Measurements from ENCODE around the gene VPS72. TPM values are rescaled to one million over a fixed set of nuclear protein-coding genes. Genes with fewer than 3 reads are reported as not detected.

Gene VPS72
- polyA plus RNA-seq, 1 donor (not counting 4 experiments of a cell fraction or from before 2014, with no cell fraction given) = 69.9 TPM

DNA sequence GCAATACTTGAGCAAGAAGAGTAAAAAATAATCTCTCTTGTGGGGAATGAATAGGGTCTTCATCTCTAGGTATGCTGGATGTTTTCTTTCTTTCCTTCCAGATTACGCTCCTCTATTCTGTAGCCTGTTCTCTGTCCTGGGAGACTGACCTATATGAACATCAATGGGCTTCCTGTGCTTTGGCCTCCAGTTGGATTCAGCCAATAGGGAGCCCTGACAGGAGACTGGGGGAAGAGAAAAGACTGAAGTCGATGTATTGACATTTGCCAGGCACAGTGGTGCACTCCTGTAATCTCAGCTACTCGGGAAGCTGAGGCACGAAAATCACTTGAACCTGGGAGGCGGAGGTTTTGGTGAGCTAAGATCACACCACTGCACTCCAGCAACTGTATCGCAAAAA, 61.2 kb downstream of the VPS72 start:
- FAIRE-seq = no peak
- dilution Hi-C loops (cut with MboI; ENCODE audit: extremely low pct_ligation_motif_present, low sequenced_read_pairs) = no loop called here
- H3K27me3 ChIP-seq (ENCODE audit: control insufficient read depth, extremely low read depth, insufficient read depth, low read length) = peaks cover 21% of the 10 kb centered on the region
- H3K9me1 ChIP-seq (ENCODE audit: control insufficient read depth, extremely low read depth, insufficient read depth, low read length) = no peaks in the 10 kb centered on the region
- no peak overlapping the region for H3K4me2 ChIP-seq (ENCODE audit: control insufficient read depth, extremely low read depth, insufficient read depth, low read depth, low read length)
- H3K9ac ChIP-seq (ENCODE audit: control insufficient read depth, extremely low read depth, insufficient read depth, low read length) = no peak overlapping the region
- H2AFZ ChIP-seq (ENCODE audit: control insufficient read depth, low read length) = no peak overlapping the region
- DNase-seq (ENCODE audit: low read depth, low spot score) = no peak
- no peaks in the 10 kb centered on the region for H3K79me2 ChIP-seq (ENCODE audit: control insufficient read depth, insufficient read depth, low read length)
- no peaks in the 10 kb centered on the region for H3K9me3 ChIP-seq (ENCODE audit: control insufficient read depth, low read depth, low read length)
- H3K4me3 ChIP-seq (ENCODE audit: control insufficient read depth in 2 of 3, extremely low read depth in 1 of 3, insufficient read depth in 2 of 3, low read depth in 1 of 3, low read length in 3 of 3) = no peak overlapping the region
- H3K36me3 ChIP-seq (ENCODE audit: control insufficient read depth in 2 of 2, extremely low read depth in 1 of 2, insufficient read depth in 2 of 2, low read length in 2 of 2) = no peaks in the 10 kb centered on the region
- H4K20me1 ChIP-seq (ENCODE audit: control insufficient read depth, extremely low read depth, insufficient read depth, low read length) = no peaks in the 10 kb centered on the region
- H3K4me1 ChIP-seq (ENCODE audit: control insufficient read depth, extremely low read depth, insufficient read depth, low read length) = peaks cover 10% of the 10 kb centered on the region
- H3K27ac ChIP-seq (ENCODE audit: control insufficient read depth, insufficient read depth, low read length) = no peak overlapping the region
- TF ChIP-seq, protein P1, sequence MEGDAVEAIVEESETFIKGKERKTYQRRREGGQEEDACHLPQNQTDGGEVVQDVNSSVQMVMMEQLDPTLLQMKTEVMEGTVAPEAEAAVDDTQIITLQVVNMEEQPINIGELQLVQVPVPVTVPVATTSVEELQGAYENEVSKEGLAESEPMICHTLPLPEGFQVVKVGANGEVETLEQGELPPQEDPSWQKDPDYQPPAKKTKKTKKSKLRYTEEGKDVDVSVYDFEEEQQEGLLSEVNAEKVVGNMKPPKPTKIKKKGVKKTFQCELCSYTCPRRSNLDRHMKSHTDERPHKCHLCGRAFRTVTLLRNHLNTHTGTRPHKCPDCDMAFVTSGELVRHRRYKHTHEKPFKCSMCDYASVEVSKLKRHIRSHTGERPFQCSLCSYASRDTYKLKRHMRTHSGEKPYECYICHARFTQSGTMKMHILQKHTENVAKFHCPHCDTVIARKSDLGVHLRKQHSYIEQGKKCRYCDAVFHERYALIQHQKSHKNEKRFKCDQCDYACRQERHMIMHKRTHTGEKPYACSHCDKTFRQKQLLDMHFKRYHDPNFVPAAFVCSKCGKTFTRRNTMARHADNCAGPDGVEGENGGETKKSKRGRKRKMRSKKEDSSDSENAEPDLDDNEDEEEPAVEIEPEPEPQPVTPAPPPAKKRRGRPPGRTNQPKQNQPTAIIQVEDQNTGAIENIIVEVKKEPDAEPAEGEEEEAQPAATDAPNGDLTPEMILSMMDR (optimal IDR thresholded peaks at IDR 0.05 in 1 of 3, IDR thresholded peaks at IDR 0.05 in 1 of 3, conservative IDR thresholded peaks at IDR 0.05 in 1 of 3; ENCODE audit: extremely low read depth in 1 of 3, insufficient read depth in 2 of 3, low read length in 3 of 3) = no peak
- TF ChIP-seq EZH2 (IDR thresholded peaks at IDR 0.05; ENCODE audit: low read length) = no peak

Other genes starting within 250 kb of the VPS72 start
- 75.0 to 172 TPM (median 121 TPM) in 3 replicates for gene CERS2, start 215.4 kb downstream of the VPS72 start, polyA plus RNA-seq
- 0.68 to 0.85 TPM (median 0.76 TPM) in 3 replicates for gene ANXA9, start 207.9 kb downstream of the VPS72 start, polyA plus RNA-seq
- gene MINDY1, start 183.3 kb downstream of the VPS72 start, polyA plus RNA-seq = 11.2 to 20.4 TPM (median 11.6 TPM) in 3 replicates
- 14.4 to 16.4 TPM (median 15.4 TPM) in 3 replicates for gene PRUNE1, start 181.7 kb downstream of the VPS72 start, polyA plus RNA-seq
- 4.6 to 25.8 TPM (median 9.8 TPM) in 3 replicates for gene BNIPL, start 153.6 kb downstream of the VPS72 start, polyA plus RNA-seq
- 0.26 to 0.40 TPM (median 0.39 TPM) in 3 replicates for gene C1orf56, start 142.4 kb downstream of the VPS72 start, polyA plus RNA-seq
- 127 to 151 TPM (median 138 TPM) in 3 replicates for gene CDC42SE1, start 130.6 kb downstream of the VPS72 start, polyA plus RNA-seq
- gene MLLT11, start 129.8 kb downstream of the VPS72 start, polyA plus RNA-seq = 8.8 to 16.4 TPM (median 10.8 TPM) in 3 replicates
- 11.5 to 13.3 TPM (median 11.8 TPM) in 3 replicates for gene GABPB2, start 119.4 kb downstream of the VPS72 start, polyA plus RNA-seq
- 0.43 to 1.9 TPM (median 0.93 TPM) in 3 replicates for gene SEMA6C, start 43.6 kb downstream of the VPS72 start, polyA plus RNA-seq
- not detected in 3 replicates for gene TNFAIP8L2, start 33.5 kb downstream of the VPS72 start, polyA plus RNA-seq
- gene LYSMD1, start 24.3 kb downstream of the VPS72 start, polyA plus RNA-seq = 3.6 to 5.6 TPM (median 4.4 TPM) in 3 replicates
- 11.0 to 34.4 TPM (median 26.2 TPM) in 3 replicates for gene SCNM1, start 24.1 kb downstream of the VPS72 start, polyA plus RNA-seq
- gene TMOD4, start 14.2 kb downstream of the VPS72 start, polyA plus RNA-seq = 0.18 to 0.42 TPM (median 0.34 TPM) in 3 replicates
- gene PIP5K1A, start 8.4 kb upstream of the VPS72 start, polyA plus RNA-seq = 98.6 to 148 TPM (median 124 TPM) in 3 replicates
- gene PSMD4, start 64.5 kb upstream of the VPS72 start, polyA plus RNA-seq = 195 to 223 TPM (median 219 TPM) in 3 replicates
- gene ZNF687, start 92.1 kb upstream of the VPS72 start, polyA plus RNA-seq = 7.3 to 11.4 TPM (median 10.9 TPM) in 3 replicates
- gene PI4KB, start 137.2 kb upstream of the VPS72 start, polyA plus RNA-seq = 40.9 to 61.0 TPM (median 58.1 TPM) in 3 replicates
- gene RFX5, start 157.1 kb upstream of the VPS72 start, polyA plus RNA-seq = 35.0 to 61.9 TPM (median 55.4 TPM) in 3 replicates
- gene SELENBP1, start 182.5 kb upstream of the VPS72 start, polyA plus RNA-seq = 3.0 to 3.9 TPM (median 3.1 TPM) in 3 replicates
- gene PSMB4, start 209.4 kb upstream of the VPS72 start, polyA plus RNA-seq = 340 to 379 TPM (median 354 TPM) in 3 replicates

Measured in keratinocyte (primary cell).